Stimulated activated CD8-positive, alpha-beta memory T cell treated with anti-CD3 and anti-CD28 coated beads, Interleukin-7, amount 100 ng/mL, for 48 hours (primary cell): ENCODE measurements around the gene PMS2.
"Not testable (repeated sequence)": the region's sequence is repeated elsewhere in the genome, so short reads cannot be mapped to it uniquely, and the experiment has no call there.

ENCODE experiments used
- DNase-seq, 2 donors: peaks; one replicate each; pipeline ENCODE4 v3.0.0-alpha.2; 2020; ENCODE audit warnings: low read depth in 1 of 2; ENCODE audit errors: extremely low read depth in 1 of 2

The PMS2 gene

GRCh38 chr7:6015917-6016652 is 7.2 kb upstream of the PMS2 start:
- DNase-seq = no peak

- DNase-seq = no peak
Observed at GRCh38 chr7:6012355-6013104, 3.7 kb upstream of the PMS2 start.

- no peak for DNase-seq
Observed at GRCh38 chr7:6011541-6011940, 2.7 kb upstream of the PMS2 start.

- not testable (repeated sequence) for DNase-seq
Observed at GRCh38 chr7:6010370-6010769, 1.5 kb upstream of the PMS2 start.

GRCh38 chr7:6007835-6008590 is 836 bp downstream of the PMS2 start:
- DNase-seq = not testable (repeated sequence)

- no peak for DNase-seq
Observed at GRCh38 chr7:6007386-6007785, 1.5 kb downstream of the PMS2 start.

GRCh38 chr7:5997210-5997808 is 11.5 kb downstream of the PMS2 start:
- DNase-seq = no peak

GRCh38 chr7:5987061-5987460 is 21.8 kb downstream of the PMS2 start:
- not testable (repeated sequence) for DNase-seq

GRCh38 chr7:5979680-5980314 is 29.1 kb downstream of the PMS2 start:
- not testable (repeated sequence) for DNase-seq

GRCh38 chr7:5973580-5973979 is 35.3 kb downstream of the PMS2 start:
- DNase-seq = not testable (repeated sequence)

GRCh38 chr7:5970347-5970911 is 38.4 kb downstream of the PMS2 start, which contains the start of gene RSPH10B:
Gene RSPH10B (minus strand): TSS chr7:5970689. CDS start chr7:5967116, 3,573 bp downstream.
- not testable (repeated sequence) for DNase-seq

GRCh38 chr7:5963810-5964209 is 45.0 kb downstream of the PMS2 start:
- DNase-seq = not testable (repeated sequence)

GRCh38 chr7:5963205-5963604 is 45.6 kb downstream of the PMS2 start:
- not testable (repeated sequence) for DNase-seq

- not testable (repeated sequence) for DNase-seq
Observed at GRCh38 chr7:5934945-5935450, 73.9 kb downstream of the PMS2 start.

- DNase-seq = not testable (repeated sequence)
Observed at GRCh38 chr7:5931905-5932644, 76.8 kb downstream of the PMS2 start.

- not testable (repeated sequence) for DNase-seq
Observed at GRCh38 chr7:5931250-5931649, 77.6 kb downstream of the PMS2 start.

- DNase-seq = not testable (repeated sequence)
Observed at GRCh38 chr7:5930290-5930689, 78.6 kb downstream of the PMS2 start.

- DNase-seq = not testable (repeated sequence)
Observed at GRCh38 chr7:5926263-5926870, 82.5 kb downstream of the PMS2 start.

- not testable (repeated sequence) for DNase-seq
Observed at GRCh38 chr7:5924630-5925029, 84.2 kb downstream of the PMS2 start.
